ENCODE results near the gene TRIM36. TPM values are rescaled to one million over a fixed set of nuclear protein-coding genes. Genes with fewer than 3 reads are reported as not detected.

The TRIM36 gene
- total and polyA plus RNA-seq, 2 of the 8 experiments (the other 6 are each of a cell fraction or from before 2014, with no cell fraction given), result 8.5 to 14.1 TPM

GRCh38 chr5:115209279-115209678, 39.6 kb upstream of the TRIM36 start (continued):
- TF ChIP-seq CHD1 (IDR thresholded peaks at IDR 0.05; ENCODE audit: low read depth, low read length) (no peak), FOSL1 (IDR thresholded peaks at IDR 0.05; ENCODE audit: insufficient read depth, low read depth, low read length) (no peak), SUZ12 (IDR thresholded peaks at IDR 0.05; ENCODE audit: low read length) (no peak), ATF3 (IDR thresholded peaks at IDR 0.05; ENCODE audit: insufficient read depth, low read depth, low read length) (no peak), SRF (IDR thresholded peaks at IDR 0.05; ENCODE audit: low read depth, low read length) (no peak), SP4 (IDR thresholded peaks at IDR 0.05; ENCODE audit: low read length) (no peak), BRCA1 (IDR thresholded peaks at IDR 0.05; ENCODE audit: low read depth, low read length) (no peak)
